ENCODE measurements around the gene KLF7. TPM values are rescaled to one million over a fixed set of nuclear protein-coding genes. Genes with fewer than 3 reads are reported as not detected.

KLF7 gene
- total RNA-seq, 1 donor from 2014 or later: 13.6 TPM

- peaks cover 37 to 51% (median 48%) of the 10 kb centered on the region in 3 donors for H3K4me1 ChIP-seq (ENCODE audit: control insufficient read depth in 3 of 3, insufficient read depth in 3 of 3, low read length in 3 of 3)
- no peak overlapping the region for H3K4me3 ChIP-seq (ENCODE audit: low read length in 3 of 3)
- no peak overlapping the region for H3K27ac ChIP-seq (ENCODE audit: low read depth, low read length)
- H3K9ac ChIP-seq (ENCODE audit: low read depth in 1 of 3, low read length in 3 of 3): no peak overlapping the region
- H3K36me3 ChIP-seq (ENCODE audit: control insufficient read depth in 3 of 3, insufficient read depth in 3 of 3, low read length in 3 of 3): no peaks in the 10 kb centered on the region
- peaks cover 0 to 5% (median 0%) of the 10 kb centered on the region in 3 donors for H3K27me3 ChIP-seq (ENCODE audit: control insufficient read depth in 3 of 3, insufficient read depth in 3 of 3, low read length in 3 of 3)
- H3K9me3 ChIP-seq (ENCODE audit: control insufficient read depth in 3 of 3, low read length in 3 of 3): no peaks in the 10 kb centered on the region
Measured at GRCh38 chr2:207160115-207160514, 5.6 kb downstream of the KLF7 start.

- Histone ChIP-seq H3K9ac (ENCODE audit: low read depth in 1 of 3, low read length in 3 of 3) (no peak overlapping the region), H3K27ac (ENCODE audit: low read depth, low read length) (no peak overlapping the region), H3K9me3 (ENCODE audit: control insufficient read depth in 3 of 3, low read length in 3 of 3) (no peaks in the 10 kb centered on the region), H3K4me3 (ENCODE audit: low read length in 3 of 3) (no peak overlapping the region), H3K4me1 (ENCODE audit: control insufficient read depth in 3 of 3, insufficient read depth in 3 of 3, low read length in 3 of 3) (peaks cover 37 to 57% (median 43%) of the 10 kb centered on the region in 3 donors), H3K27me3 (ENCODE audit: control insufficient read depth in 3 of 3, insufficient read depth in 3 of 3, low read length in 3 of 3) (peaks cover 0 to 3% (median 0%) of the 10 kb centered on the region in 3 donors), H3K36me3 (ENCODE audit: control insufficient read depth in 3 of 3, insufficient read depth in 3 of 3, low read length in 3 of 3) (no peaks in the 10 kb centered on the region)
Measured at GRCh38 chr2:207159002-207159401, 6.7 kb downstream of the KLF7 start.

GRCh38 chr2:207157731-207158130 lies 8.0 kb downstream of the KLF7 start:
- Histone ChIP-seq H3K9me3 (ENCODE audit: control insufficient read depth in 3 of 3, low read length in 3 of 3) (no peaks in the 10 kb centered on the region), H3K9ac (ENCODE audit: low read depth in 1 of 3, low read length in 3 of 3) (no peak overlapping the region), H3K27ac (ENCODE audit: low read depth, low read length) (no peak overlapping the region), H3K4me1 (ENCODE audit: control insufficient read depth in 3 of 3, insufficient read depth in 3 of 3, low read length in 3 of 3) (peaks cover 35 to 61% (median 36%) of the 10 kb centered on the region in 3 donors), H3K27me3 (ENCODE audit: control insufficient read depth in 3 of 3, insufficient read depth in 3 of 3, low read length in 3 of 3) (no peaks in the 10 kb centered on the region), H3K36me3 (ENCODE audit: control insufficient read depth in 3 of 3, insufficient read depth in 3 of 3, low read length in 3 of 3) (no peaks in the 10 kb centered on the region), H3K4me3 (ENCODE audit: low read length in 3 of 3) (no peak overlapping the region)

GRCh38 chr2:207157162-207157481 lies 8.6 kb downstream of the KLF7 start:
- Histone ChIP-seq H3K36me3 (ENCODE audit: control insufficient read depth in 3 of 3, insufficient read depth in 3 of 3, low read length in 3 of 3) (no peaks in the 10 kb centered on the region), H3K9me3 (ENCODE audit: control insufficient read depth in 3 of 3, low read length in 3 of 3) (no peaks in the 10 kb centered on the region), H3K27ac (ENCODE audit: low read depth, low read length) (no peak overlapping the region), H3K4me3 (ENCODE audit: low read length in 3 of 3) (no peak overlapping the region), H3K9ac (ENCODE audit: low read depth in 1 of 3, low read length in 3 of 3) (no peak overlapping the region), H3K4me1 (ENCODE audit: control insufficient read depth in 3 of 3, insufficient read depth in 3 of 3, low read length in 3 of 3) (peaks cover 35 to 55% (median 36%) of the 10 kb centered on the region in 3 donors), H3K27me3 (ENCODE audit: control insufficient read depth in 3 of 3, insufficient read depth in 3 of 3, low read length in 3 of 3) (no peaks in the 10 kb centered on the region)

- H3K9ac ChIP-seq (ENCODE audit: low read depth in 1 of 3, low read length in 3 of 3): no peak overlapping the region
- no peak overlapping the region for H3K4me3 ChIP-seq (ENCODE audit: low read length in 3 of 3)
- H3K27me3 ChIP-seq (ENCODE audit: control insufficient read depth in 3 of 3, insufficient read depth in 3 of 3, low read length in 3 of 3): no peaks in the 10 kb centered on the region
- H3K27ac ChIP-seq (ENCODE audit: low read depth, low read length): peak overlapping the region; percentile 2
- no peaks in the 10 kb centered on the region for H3K36me3 ChIP-seq (ENCODE audit: control insufficient read depth in 3 of 3, insufficient read depth in 3 of 3, low read length in 3 of 3)
- H3K4me1 ChIP-seq (ENCODE audit: control insufficient read depth in 3 of 3, insufficient read depth in 3 of 3, low read length in 3 of 3): peaks cover 32 to 51% (median 35%) of the 10 kb centered on the region in 3 donors
- no peaks in the 10 kb centered on the region for H3K9me3 ChIP-seq (ENCODE audit: control insufficient read depth in 3 of 3, low read length in 3 of 3)
Measured at GRCh38 chr2:207156451-207157161, 9.1 kb downstream of the KLF7 start.

- Histone ChIP-seq H3K27ac (ENCODE audit: low read depth, low read length) (peak overlapping the region; percentile 2), H3K4me3 (ENCODE audit: low read length in 3 of 3) (no peak overlapping the region), H3K9me3 (ENCODE audit: control insufficient read depth in 3 of 3, low read length in 3 of 3) (no peaks in the 10 kb centered on the region), H3K36me3 (ENCODE audit: control insufficient read depth in 3 of 3, insufficient read depth in 3 of 3, low read length in 3 of 3) (no peaks in the 10 kb centered on the region), H3K27me3 (ENCODE audit: control insufficient read depth in 3 of 3, insufficient read depth in 3 of 3, low read length in 3 of 3) (no peaks in the 10 kb centered on the region), H3K9ac (ENCODE audit: low read depth in 1 of 3, low read length in 3 of 3) (no peak overlapping the region), H3K4me1 (ENCODE audit: control insufficient read depth in 3 of 3, insufficient read depth in 3 of 3, low read length in 3 of 3) (peaks cover 32 to 50% (median 35%) of the 10 kb centered on the region in 3 donors)
Measured at GRCh38 chr2:207155516-207156444, 10.0 kb downstream of the KLF7 start.

- Histone ChIP-seq H3K4me3 (ENCODE audit: low read length in 3 of 3) (no peak overlapping the region), H3K27me3 (ENCODE audit: control insufficient read depth in 3 of 3, insufficient read depth in 3 of 3, low read length in 3 of 3) (no peaks in the 10 kb centered on the region), H3K27ac (ENCODE audit: low read depth, low read length) (peak overlapping the region; percentile 23), H3K4me1 (ENCODE audit: control insufficient read depth in 3 of 3, insufficient read depth in 3 of 3, low read length in 3 of 3) (peaks cover 33 to 46% (median 34%) of the 10 kb centered on the region in 3 donors), H3K9me3 (ENCODE audit: control insufficient read depth in 3 of 3, low read length in 3 of 3) (no peaks in the 10 kb centered on the region), H3K9ac (ENCODE audit: low read depth in 1 of 3, low read length in 3 of 3) (no peak overlapping the region), H3K36me3 (ENCODE audit: control insufficient read depth in 3 of 3, insufficient read depth in 3 of 3, low read length in 3 of 3) (no peaks in the 10 kb centered on the region)
Measured at GRCh38 chr2:207154556-207155510, 10.9 kb downstream of the KLF7 start.

- Histone ChIP-seq H3K9ac (ENCODE audit: low read depth in 1 of 3, low read length in 3 of 3) (no peak overlapping the region), H3K4me3 (ENCODE audit: low read length in 3 of 3) (no peak overlapping the region), H3K9me3 (ENCODE audit: control insufficient read depth in 3 of 3, low read length in 3 of 3) (no peaks in the 10 kb centered on the region), H3K27me3 (ENCODE audit: control insufficient read depth in 3 of 3, insufficient read depth in 3 of 3, low read length in 3 of 3) (no peaks in the 10 kb centered on the region), H3K4me1 (ENCODE audit: control insufficient read depth in 3 of 3, insufficient read depth in 3 of 3, low read length in 3 of 3) (peaks cover 38 to 50% (median 44%) of the 10 kb centered on the region in 3 donors), H3K27ac (ENCODE audit: low read depth, low read length) (peak overlapping the region; percentile 56), H3K36me3 (ENCODE audit: control insufficient read depth in 3 of 3, insufficient read depth in 3 of 3, low read length in 3 of 3) (no peaks in the 10 kb centered on the region)
Measured at GRCh38 chr2:207153266-207153975, 12.3 kb downstream of the KLF7 start.

- no peaks in the 10 kb centered on the region for H3K9me3 ChIP-seq (ENCODE audit: control insufficient read depth in 3 of 3, low read length in 3 of 3)
- peaks cover 0 to 2% (median 0%) of the 10 kb centered on the region in 3 donors for H3K36me3 ChIP-seq (ENCODE audit: control insufficient read depth in 3 of 3, insufficient read depth in 3 of 3, low read length in 3 of 3)
- no peak overlapping the region for H3K9ac ChIP-seq (ENCODE audit: low read depth in 1 of 3, low read length in 3 of 3)
- peaks cover 26 to 49% (median 49%) of the 10 kb centered on the region in 3 donors for H3K4me1 ChIP-seq (ENCODE audit: control insufficient read depth in 3 of 3, insufficient read depth in 3 of 3, low read length in 3 of 3)
- H3K27ac ChIP-seq (ENCODE audit: low read depth, low read length): no peak overlapping the region
- H3K4me3 ChIP-seq (ENCODE audit: low read length in 3 of 3): no peak overlapping the region
- H3K27me3 ChIP-seq (ENCODE audit: control insufficient read depth in 3 of 3, insufficient read depth in 3 of 3, low read length in 3 of 3): no peaks in the 10 kb centered on the region
Measured at GRCh38 chr2:207151048-207151447, 14.7 kb downstream of the KLF7 start.
